ENCODE data around the gene REXO5.

GRCh38 chr16:20799599-20799998 lies 6.7 kb upstream of the REXO5 start:
- TF ChIP-seq CTCF (optimal IDR thresholded peaks at IDR 0.05 in 1 of 3, IDR thresholded peaks at IDR 0.05 in 1 of 3, conservative IDR thresholded peaks at IDR 0.05 in 1 of 3; ENCODE audit: extremely low read depth in 1 of 3, insufficient read depth in 2 of 3, low read length in 3 of 3), result peak in 2 of 3 experiments; percentile 21 to 32
- TF ChIP-seq EZH2 (IDR thresholded peaks at IDR 0.05; ENCODE audit: low read length), result no peak
